Fibroblast of mammary gland (primary cell): ENCODE data around the gene TEP1.
"Not testable (repeated sequence)": the region's sequence is repeated elsewhere in the genome, so short reads cannot be mapped to it uniquely, and the experiment has no call there.

Experiments used
- DNase-seq: peaks from one replicate; pipeline ENCODE4 v3.0.0-alpha.2; 2010; ENCODE audit warnings: low read depth
- H3K4me3 ChIP-seq: 2 replicates; pipeline ENCODE4 v1.5.1; 2011; ENCODE audit warnings: low read depth, mild to moderate bottlenecking, low read length, moderate library complexity; ENCODE audit not compliant: control insufficient read depth
- CTCF ChIP-seq: conservative IDR thresholded peaks from 2 replicates; pipeline ENCODE4 v1.5.1; 2011; ENCODE audit warnings: low read depth, low read length, inconsistent platforms; ENCODE audit not compliant: control insufficient read depth, insufficient read depth

TEP1 gene

GRCh38 chr14:20380681-20381080 lies 32.6 kb downstream of the TEP1 start:
- no peak for TF ChIP-seq CTCF
- H3K4me3 ChIP-seq, result no peak overlapping the region

GRCh38 chr14:20379743-20380142 lies 33.6 kb downstream of the TEP1 start:
- TF ChIP-seq CTCF, result no peak
- no peak for DNase-seq
- H3K4me3 ChIP-seq, result no peak overlapping the region

More at GRCh38 chr14:20380681-20381080, 32.6 kb downstream of the TEP1 start:
- no peak for DNase-seq

DNA sequence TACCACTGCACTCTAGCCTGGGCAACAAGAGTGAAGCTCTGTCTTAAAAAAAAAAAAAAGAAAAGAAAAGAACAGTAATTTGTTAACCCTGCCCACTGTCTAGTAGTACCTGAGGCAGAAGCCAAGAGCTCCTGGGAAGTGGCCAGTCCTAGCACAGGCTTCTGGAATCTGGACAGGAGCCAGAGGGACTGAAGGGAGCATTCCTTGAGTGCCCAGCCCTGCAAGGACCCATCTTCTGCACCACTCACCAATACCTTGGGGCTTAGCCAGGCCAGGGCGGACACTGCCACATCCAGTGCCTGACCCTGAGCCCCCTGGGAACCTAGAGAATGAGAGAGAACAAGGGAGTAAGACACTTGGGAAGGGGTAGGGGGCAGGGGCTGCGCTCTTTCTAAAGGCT lies 36.1 kb downstream of the TEP1 start:
- DNase-seq, result no peak
- no peak overlapping the region for H3K4me3 ChIP-seq
- TF ChIP-seq CTCF, result no peak

- DNase-seq, result no peak
- no peak for TF ChIP-seq CTCF
- H3K4me3 ChIP-seq, result no peak overlapping the region
Measured at GRCh38 chr14:20376071-20376588, 37.2 kb downstream of the TEP1 start.

- H3K4me3 ChIP-seq, result no peak overlapping the region
- no peak for TF ChIP-seq CTCF
- DNase-seq, result no peak
Measured at GRCh38 chr14:20375471-20375870, 37.8 kb downstream of the TEP1 start.

DNA sequence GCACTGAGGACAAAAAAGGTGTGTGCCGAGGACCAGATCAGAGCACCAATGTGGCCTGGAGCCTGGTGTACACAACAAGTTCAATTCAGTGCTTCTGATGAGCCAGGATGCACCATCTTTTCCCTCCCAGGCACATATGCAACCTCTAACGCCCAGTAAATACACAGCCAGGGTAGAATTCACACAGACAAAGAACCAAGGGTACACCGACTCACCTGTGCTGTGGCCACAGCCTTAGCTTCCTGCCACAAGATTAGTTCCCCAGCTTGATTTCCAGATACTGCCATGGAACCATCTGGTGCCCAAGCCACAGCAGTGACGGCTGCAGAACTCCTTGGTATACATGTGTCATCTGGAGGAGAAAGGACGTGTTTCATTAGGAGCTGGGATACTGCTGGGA lies 40.5 kb downstream of the TEP1 start:
- H3K4me3 ChIP-seq, result no peak overlapping the region
- no peak for DNase-seq
- no peak for TF ChIP-seq CTCF

DNA sequence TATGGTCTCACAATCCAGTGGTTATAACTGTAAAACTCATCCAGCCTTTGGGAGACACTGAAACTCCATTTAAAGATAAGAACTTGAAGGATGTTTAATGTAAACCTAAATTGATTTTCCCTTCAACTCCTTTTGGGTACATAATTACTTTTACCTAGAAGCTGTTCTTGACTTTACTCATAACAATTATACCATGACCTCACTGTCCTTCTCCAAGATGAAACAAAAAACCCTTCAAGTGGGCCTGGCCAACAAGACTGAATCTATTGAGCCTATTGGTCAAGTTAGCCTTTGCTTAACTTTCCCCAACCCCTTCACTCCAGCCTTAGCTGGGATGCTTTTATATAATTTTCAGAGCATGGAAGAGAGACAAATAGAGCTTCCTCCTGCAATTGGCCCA lies 47.4 kb downstream of the TEP1 start:
- no peak for TF ChIP-seq CTCF

DNA sequence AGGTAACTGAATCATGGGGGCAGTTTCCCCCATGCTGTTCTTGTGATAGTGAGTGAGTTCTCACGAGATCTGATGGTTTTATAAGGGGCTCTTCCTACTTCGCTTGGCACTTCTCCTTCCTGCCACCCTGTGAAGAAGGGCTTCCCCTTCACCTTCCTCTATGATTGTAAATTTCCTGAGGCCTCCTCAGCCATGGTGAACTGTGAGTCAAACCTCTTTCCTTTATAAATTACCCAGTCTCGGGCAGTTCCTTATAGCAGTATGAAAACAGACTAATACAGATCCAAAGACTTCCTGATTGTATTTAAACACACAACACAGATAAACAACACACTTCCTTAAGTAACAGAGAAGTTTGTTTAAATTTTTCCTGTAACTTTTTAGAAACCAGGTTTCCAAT lies 54.8 kb downstream of the TEP1 start:
- DNase-seq, result not testable (repeated sequence)

More for the DNA sequence above, 47.4 kb downstream of the TEP1 start:
- H3K4me3 ChIP-seq, result no peak overlapping the region
- no peak for DNase-seq

More for the DNA sequence above, 54.8 kb downstream of the TEP1 start:
- H3K4me3 ChIP-seq, result not testable (repeated sequence)
